ENCODE data around the gene DCUN1D3.

The DCUN1D3 gene

DNA sequence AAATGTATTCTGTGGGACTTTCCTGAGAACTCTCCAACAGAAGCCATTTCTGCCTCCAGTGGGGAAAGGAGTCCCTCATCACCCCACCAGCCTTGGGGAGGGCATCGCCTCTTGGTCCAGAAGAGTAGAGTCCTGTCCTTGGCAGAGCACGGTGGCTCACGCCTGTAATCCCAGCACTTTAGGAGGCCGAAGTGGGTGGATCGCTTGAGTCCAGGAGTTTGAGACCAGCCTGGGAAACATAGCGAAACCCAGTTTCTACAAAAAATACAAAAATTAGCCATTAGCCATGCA, 41.4 kb upstream of the DCUN1D3 start:
- Histone ChIP-seq H2AFZ (ENCODE audit: low read length) (no peak overlapping the region), H3K4me2 (ENCODE audit: low read length) (no peak overlapping the region), H3K9me2 (ENCODE audit: low read depth, low read length) (no peaks in the 10 kb centered on the region), H3K36me3 (ENCODE audit: insufficient read depth, low read length) (no peaks in the 10 kb centered on the region), H3F3A (ENCODE audit: insufficient read depth, low read length) (no peaks in the 10 kb centered on the region), H4K20me1 (ENCODE audit: insufficient read depth, low read length) (no peaks in the 10 kb centered on the region), H3K27ac (ENCODE audit: low read depth, low read length, poor library complexity, severe bottlenecking) (no peak overlapping the region), H3K4me1 (ENCODE audit: insufficient read depth, low read length, severe bottlenecking) (no peaks in the 10 kb centered on the region), H3K4me3 (ENCODE audit: low read depth, low read length, poor library complexity, severe bottlenecking) (no peak overlapping the region), H3K79me2 (ENCODE audit: insufficient read depth, low read length) (no peaks in the 10 kb centered on the region), H3K9ac (ENCODE audit: low read length) (no peak overlapping the region), H3K27me3 (ENCODE audit: insufficient read depth, low read length) (no peaks in the 10 kb centered on the region; the same call in 1 of the 2 replicates), H3K9me3 (ENCODE audit: low read length) (no peaks in the 10 kb centered on the region)
- TF ChIP-seq, protein P1, sequence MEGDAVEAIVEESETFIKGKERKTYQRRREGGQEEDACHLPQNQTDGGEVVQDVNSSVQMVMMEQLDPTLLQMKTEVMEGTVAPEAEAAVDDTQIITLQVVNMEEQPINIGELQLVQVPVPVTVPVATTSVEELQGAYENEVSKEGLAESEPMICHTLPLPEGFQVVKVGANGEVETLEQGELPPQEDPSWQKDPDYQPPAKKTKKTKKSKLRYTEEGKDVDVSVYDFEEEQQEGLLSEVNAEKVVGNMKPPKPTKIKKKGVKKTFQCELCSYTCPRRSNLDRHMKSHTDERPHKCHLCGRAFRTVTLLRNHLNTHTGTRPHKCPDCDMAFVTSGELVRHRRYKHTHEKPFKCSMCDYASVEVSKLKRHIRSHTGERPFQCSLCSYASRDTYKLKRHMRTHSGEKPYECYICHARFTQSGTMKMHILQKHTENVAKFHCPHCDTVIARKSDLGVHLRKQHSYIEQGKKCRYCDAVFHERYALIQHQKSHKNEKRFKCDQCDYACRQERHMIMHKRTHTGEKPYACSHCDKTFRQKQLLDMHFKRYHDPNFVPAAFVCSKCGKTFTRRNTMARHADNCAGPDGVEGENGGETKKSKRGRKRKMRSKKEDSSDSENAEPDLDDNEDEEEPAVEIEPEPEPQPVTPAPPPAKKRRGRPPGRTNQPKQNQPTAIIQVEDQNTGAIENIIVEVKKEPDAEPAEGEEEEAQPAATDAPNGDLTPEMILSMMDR (IDR thresholded peaks at IDR 0.05; ENCODE audit: low read length) = no peak
- TF ChIP-seq EZH2 (IDR thresholded peaks at IDR 0.05; ENCODE audit: borderline replicate concordance, low read length) = no peak

DNA sequence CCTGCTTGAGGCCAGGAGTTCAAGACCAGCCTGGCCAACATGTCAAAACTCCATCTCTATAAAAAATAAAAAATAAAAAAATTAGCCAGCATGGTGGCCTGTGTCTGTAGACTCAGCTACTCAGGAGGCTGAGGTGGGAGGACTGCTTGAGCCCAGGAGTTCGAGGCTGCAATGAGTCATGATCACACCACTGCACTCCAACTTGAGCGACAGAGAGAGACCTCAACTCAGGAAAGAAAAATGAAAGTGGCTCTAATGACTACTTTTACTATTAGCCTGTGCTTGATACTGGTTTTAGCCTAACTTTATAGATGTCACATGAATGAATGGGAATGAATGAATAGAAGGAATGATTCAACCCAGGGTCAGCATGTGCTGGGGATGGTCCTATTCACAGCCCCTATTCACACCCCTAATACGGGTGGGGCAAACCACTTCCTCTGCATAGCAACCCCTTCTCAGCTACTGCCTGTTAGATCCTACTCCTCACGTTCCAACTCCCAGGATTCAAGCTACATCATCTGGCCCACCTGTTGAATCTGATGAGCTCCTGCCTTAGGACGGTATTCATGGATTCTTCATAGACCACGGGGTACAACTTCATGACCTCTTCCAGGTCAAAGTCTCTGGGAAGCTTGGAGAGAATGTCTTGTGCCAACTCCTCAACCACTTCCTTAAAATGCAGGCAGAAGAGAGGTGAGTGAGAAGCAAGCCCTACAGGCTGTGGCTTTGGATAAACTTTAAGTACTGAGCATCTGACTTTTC, 40.9 kb upstream of the DCUN1D3 start:
- Histone ChIP-seq H3K27me3 (ENCODE audit: insufficient read depth, low read length) (no peaks in the 10 kb centered on the region; the same call in 1 of the 2 replicates), H2AFZ (ENCODE audit: low read length) (no peak overlapping the region), H4K20me1 (ENCODE audit: insufficient read depth, low read length) (no peaks in the 10 kb centered on the region), H3K4me2 (ENCODE audit: low read length) (no peak overlapping the region), H3K4me3 (ENCODE audit: low read depth, low read length, poor library complexity, severe bottlenecking) (no peak overlapping the region), H3K27ac (ENCODE audit: low read depth, low read length, poor library complexity, severe bottlenecking) (no peak overlapping the region), H3K9me3 (ENCODE audit: low read length) (no peaks in the 10 kb centered on the region), H3K9me2 (ENCODE audit: low read depth, low read length) (no peaks in the 10 kb centered on the region), H3K4me1 (ENCODE audit: insufficient read depth, low read length, severe bottlenecking) (no peaks in the 10 kb centered on the region), H3F3A (ENCODE audit: insufficient read depth, low read length) (no peaks in the 10 kb centered on the region), H3K79me2 (ENCODE audit: insufficient read depth, low read length) (no peaks in the 10 kb centered on the region), H3K9ac (ENCODE audit: low read length) (no peak overlapping the region), H3K36me3 (ENCODE audit: insufficient read depth, low read length) (no peaks in the 10 kb centered on the region)
- TF ChIP-seq, protein P1 (IDR thresholded peaks at IDR 0.05; ENCODE audit: low read length) = no peak
- no peak for TF ChIP-seq EZH2 (IDR thresholded peaks at IDR 0.05; ENCODE audit: borderline replicate concordance, low read length)

DNA sequence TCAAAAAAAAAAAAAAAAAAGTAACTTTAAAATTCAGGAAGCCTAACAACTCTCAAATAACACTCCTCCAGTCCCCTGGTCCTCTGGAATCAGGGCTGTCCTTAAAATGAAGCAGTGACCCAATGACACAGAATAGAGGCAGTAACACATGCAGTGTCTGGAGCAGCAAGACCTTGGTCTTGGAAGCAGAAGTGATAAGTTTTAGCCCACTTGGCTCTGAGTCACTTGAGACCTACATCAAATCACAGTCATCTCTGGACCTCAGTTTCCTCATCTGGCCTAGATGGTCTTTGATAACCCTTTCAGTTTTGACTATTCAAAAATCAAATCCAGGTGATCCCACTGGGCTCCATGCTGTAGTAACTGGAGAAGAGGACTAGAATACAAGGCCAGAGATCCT, 39.5 kb upstream of the DCUN1D3 start:
- H3K4me2 ChIP-seq (ENCODE audit: low read length) = no peak overlapping the region
- H4K20me1 ChIP-seq (ENCODE audit: insufficient read depth, low read length) = no peaks in the 10 kb centered on the region
- H3K36me3 ChIP-seq (ENCODE audit: insufficient read depth, low read length) = no peaks in the 10 kb centered on the region
- H3K9me2 ChIP-seq (ENCODE audit: low read depth, low read length) = no peaks in the 10 kb centered on the region
- no peaks in the 10 kb centered on the region for H3K79me2 ChIP-seq (ENCODE audit: insufficient read depth, low read length)
- TF ChIP-seq, protein P1 (IDR thresholded peaks at IDR 0.05; ENCODE audit: low read length) = no peak
- TF ChIP-seq EZH2 (IDR thresholded peaks at IDR 0.05; ENCODE audit: borderline replicate concordance, low read length) = no peak
- H3K27ac ChIP-seq (ENCODE audit: low read depth, low read length, poor library complexity, severe bottlenecking) = no peak overlapping the region
- no peaks in the 10 kb centered on the region for H3F3A ChIP-seq (ENCODE audit: insufficient read depth, low read length)
- no peaks in the 10 kb centered on the region; the same call in 1 of the 2 replicates for H3K27me3 ChIP-seq (ENCODE audit: insufficient read depth, low read length)
- H3K4me3 ChIP-seq (ENCODE audit: low read depth, low read length, poor library complexity, severe bottlenecking) = no peak overlapping the region
- no peaks in the 10 kb centered on the region for H3K9me3 ChIP-seq (ENCODE audit: low read length)
- no peak overlapping the region for H2AFZ ChIP-seq (ENCODE audit: low read length)
- H3K4me1 ChIP-seq (ENCODE audit: insufficient read depth, low read length, severe bottlenecking) = no peaks in the 10 kb centered on the region
- no peak overlapping the region for H3K9ac ChIP-seq (ENCODE audit: low read length)
